Measurements from ENCODE around the gene JAKMIP1. TPM values are rescaled to one million over a fixed set of nuclear protein-coding genes. Genes with fewer than 3 reads are reported as not detected.

The JAKMIP1 gene
- not detected in 2 replicates for total RNA-seq (2021)
- Bru-seq, nascent RNA, result not detected
- BruChase-seq, experiment 1, labeled RNA remaining after a 2-hour chase, result not detected
- not detected for BruChase-seq, experiment 2, labeled RNA remaining after a 6-hour chase
- long read RNA-seq, result 0 reads

DNA sequence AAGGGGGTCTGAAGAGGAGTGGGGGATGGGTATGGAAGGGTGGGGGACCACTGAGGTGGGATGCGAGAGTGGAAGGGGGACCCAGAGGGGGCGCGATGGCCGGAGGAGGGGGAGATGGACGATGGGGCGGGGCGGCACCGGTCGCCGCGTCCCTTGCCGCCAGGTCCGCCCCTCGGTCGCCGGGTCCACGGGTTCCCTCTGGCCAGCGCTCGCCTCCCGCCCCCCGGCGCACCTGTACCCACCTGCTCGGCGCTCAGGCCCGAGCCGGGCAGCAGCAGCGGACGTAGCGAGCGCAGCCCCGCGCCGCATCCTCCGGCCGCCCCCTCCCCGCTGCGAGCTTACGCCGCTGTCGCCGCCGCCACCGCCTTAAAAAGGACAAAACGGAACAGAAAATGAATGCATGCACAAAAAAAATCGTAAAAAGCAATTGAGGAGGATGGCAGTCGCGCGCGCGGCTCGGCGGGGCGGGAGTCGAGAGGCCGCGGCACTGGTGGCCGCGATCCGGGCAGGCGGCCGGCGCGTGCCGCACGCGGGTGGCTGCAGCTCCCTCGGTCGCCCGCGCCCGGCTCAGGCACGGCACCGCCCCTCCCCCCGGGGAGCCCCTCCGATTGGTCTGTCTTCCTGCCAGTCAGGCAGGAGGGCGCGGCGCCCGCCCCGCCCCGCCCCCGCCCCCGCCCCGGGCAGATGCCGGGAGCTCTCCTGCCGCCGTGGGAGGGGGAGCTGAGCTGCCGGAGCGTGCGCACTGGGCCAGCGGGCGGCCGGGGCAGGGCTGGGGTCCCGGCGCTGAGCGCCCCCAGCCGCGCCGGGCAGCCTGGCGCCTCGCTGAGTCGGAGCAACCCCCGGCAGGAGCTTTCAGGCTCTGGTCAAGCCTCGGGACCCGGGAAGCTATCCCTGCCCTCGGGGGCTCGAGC, at the start of gene JAKMIP1:
Gene JAKMIP1, minus strand, starts transcription at position 539 of the 911 bp plus-strand sequence. CDS start 87,699 bp downstream, outside the sequence.
- Histone ChIP-seq H3K4me2 (no peak within 1 kb of the TSS), H3K27ac (no peak within 1 kb of the TSS), H2AFZ (no peak within 1 kb of the TSS), H3K4me1 (replicated peaks; ENCODE audit: insufficient read depth) (no peaks in the 10 kb centered on the region), H3K27me3 (ENCODE audit: insufficient read depth, low read depth) (peaks cover 46% of the 10 kb centered on the region), H4K20me1 (ENCODE audit: insufficient read depth) (no peaks in the 10 kb centered on the region), H3K9me3 (ENCODE audit: insufficient read depth, low read depth) (no peaks in the 10 kb centered on the region), H3K79me2 (ENCODE audit: low read depth) (no peaks in the 10 kb centered on the region), H3K36me3 (ENCODE audit: low read depth) (no peaks in the 10 kb centered on the region), H3F3A (ENCODE audit: insufficient read depth, low read depth) (no peaks in the 10 kb centered on the region), H3K9me2 (ENCODE audit: insufficient read depth) (no peaks in the 10 kb centered on the region), H3K4me3 (no peak within 1 kb of the TSS)
- TF ChIP-seq, protein P1, sequence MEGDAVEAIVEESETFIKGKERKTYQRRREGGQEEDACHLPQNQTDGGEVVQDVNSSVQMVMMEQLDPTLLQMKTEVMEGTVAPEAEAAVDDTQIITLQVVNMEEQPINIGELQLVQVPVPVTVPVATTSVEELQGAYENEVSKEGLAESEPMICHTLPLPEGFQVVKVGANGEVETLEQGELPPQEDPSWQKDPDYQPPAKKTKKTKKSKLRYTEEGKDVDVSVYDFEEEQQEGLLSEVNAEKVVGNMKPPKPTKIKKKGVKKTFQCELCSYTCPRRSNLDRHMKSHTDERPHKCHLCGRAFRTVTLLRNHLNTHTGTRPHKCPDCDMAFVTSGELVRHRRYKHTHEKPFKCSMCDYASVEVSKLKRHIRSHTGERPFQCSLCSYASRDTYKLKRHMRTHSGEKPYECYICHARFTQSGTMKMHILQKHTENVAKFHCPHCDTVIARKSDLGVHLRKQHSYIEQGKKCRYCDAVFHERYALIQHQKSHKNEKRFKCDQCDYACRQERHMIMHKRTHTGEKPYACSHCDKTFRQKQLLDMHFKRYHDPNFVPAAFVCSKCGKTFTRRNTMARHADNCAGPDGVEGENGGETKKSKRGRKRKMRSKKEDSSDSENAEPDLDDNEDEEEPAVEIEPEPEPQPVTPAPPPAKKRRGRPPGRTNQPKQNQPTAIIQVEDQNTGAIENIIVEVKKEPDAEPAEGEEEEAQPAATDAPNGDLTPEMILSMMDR (conservative IDR thresholded peaks at IDR 0.05), result no peak
- TF ChIP-seq EZH2 (IDR thresholded peaks at IDR 0.05; ENCODE audit: low read depth), result no peak
- CTCF ChIA-PET, result interaction anchor here (0.6 kb wide), 2 partner anchors 19 to 132 kb away, joined by 4 to 8 read pairs; no protein-coding TSS in a partner anchor
- intact Hi-C loops (cut with micrococcal nuclease; ENCODE audit: unreplicated experiment), result no loop called here
- DNase-seq, result peak in 1 of 2 experiments; percentile 70
- no TSS peak for BruUV-seq (replicated peaks)
- POLR2A ChIA-PET (ENCODE audit: unreplicated experiment), result interaction anchor here (0.7 kb wide), 1 partner anchor 295 kb away, joined by 6 read pairs; no protein-coding TSS in a partner anchor

DNA sequence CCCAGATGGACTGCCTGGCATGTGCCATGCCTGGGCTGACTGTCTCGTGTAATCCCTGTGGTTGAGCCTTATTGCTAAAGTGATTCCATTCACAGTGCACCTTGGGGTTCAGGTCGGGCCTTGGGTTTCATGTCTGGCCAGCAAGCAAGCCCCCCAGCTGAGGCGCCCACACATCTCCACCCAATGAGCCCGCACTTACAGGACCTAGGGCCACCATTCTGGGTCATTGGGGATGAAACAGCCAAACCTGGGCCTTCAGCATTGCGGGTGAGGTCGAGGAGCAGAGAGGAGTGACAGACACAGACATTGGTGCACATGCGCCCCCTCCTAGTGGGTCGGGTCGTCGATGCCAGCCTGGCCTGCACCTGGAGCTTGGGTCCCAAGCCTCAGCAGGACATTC, 48.0 kb upstream of the JAKMIP1 start:
- intact Hi-C loops (cut with micrococcal nuclease; ENCODE audit: unreplicated experiment), result no loop called here
- ChIA-PET CTCF (no interaction called here), POLR2A (ENCODE audit: unreplicated experiment) (no interaction called here)
- Histone ChIP-seq H3K9me2 (ENCODE audit: insufficient read depth) (no peaks in the 10 kb centered on the region), H3K4me1 (replicated peaks; ENCODE audit: insufficient read depth) (no peaks in the 10 kb centered on the region), H2AFZ (no peak overlapping the region), H3K4me2 (no peak overlapping the region), H3F3A (ENCODE audit: insufficient read depth, low read depth) (no peaks in the 10 kb centered on the region), H3K27ac (no peak overlapping the region), H3K79me2 (ENCODE audit: low read depth) (no peaks in the 10 kb centered on the region), H3K27me3 (ENCODE audit: insufficient read depth, low read depth) (peaks cover 24% of the 10 kb centered on the region; the same call in 1 of the 2 replicates), H3K4me3 (no peak overlapping the region), H4K20me1 (ENCODE audit: insufficient read depth) (no peaks in the 10 kb centered on the region), H3K9me3 (ENCODE audit: insufficient read depth, low read depth) (no peaks in the 10 kb centered on the region), H3K36me3 (ENCODE audit: low read depth) (no peaks in the 10 kb centered on the region)
- BruUV-seq (replicated peaks), result no TSS peak
- TF ChIP-seq EZH2 (IDR thresholded peaks at IDR 0.05; ENCODE audit: low read depth), result no peak
- TF ChIP-seq, protein P1 (conservative IDR thresholded peaks at IDR 0.05), result no peak
- DNase-seq, result no peak

DNA sequence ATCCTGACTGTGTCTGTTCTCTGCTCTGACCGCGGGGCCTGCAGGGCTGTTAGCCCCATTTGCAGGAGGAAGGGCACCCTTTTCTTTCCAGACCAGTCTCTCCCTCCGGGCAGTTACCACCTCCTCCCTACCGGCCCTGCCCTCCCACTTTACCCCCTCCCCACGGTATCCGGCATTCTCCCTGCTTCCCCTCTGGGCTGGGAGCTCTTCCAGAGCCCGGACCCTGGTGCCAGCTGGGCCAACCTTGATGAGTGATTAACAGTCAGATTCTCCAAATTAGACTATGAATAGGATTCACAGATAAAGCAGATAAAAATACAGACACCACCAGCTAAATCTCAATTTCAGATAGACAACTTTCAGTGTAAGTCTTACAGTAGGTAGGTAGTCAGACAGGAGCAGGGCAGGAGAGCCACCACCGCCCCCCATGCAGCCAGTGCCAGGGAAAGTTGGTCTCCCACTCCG, 45.9 kb upstream of the JAKMIP1 start:
- H3K27me3 ChIP-seq (ENCODE audit: insufficient read depth, low read depth), result peaks cover 40% of the 10 kb centered on the region; the same call in 1 of the 2 replicates
- ChIA-PET CTCF (no interaction called here), POLR2A (ENCODE audit: unreplicated experiment) (no interaction called here)
- H3K79me2 ChIP-seq (ENCODE audit: low read depth), result no peaks in the 10 kb centered on the region
- H3K4me2 ChIP-seq, result no peak overlapping the region
- H3K36me3 ChIP-seq (ENCODE audit: low read depth), result no peaks in the 10 kb centered on the region
- no peak overlapping the region for H2AFZ ChIP-seq
- H3K4me3 ChIP-seq, result no peak overlapping the region
- no peak for DNase-seq
- no peaks in the 10 kb centered on the region for H3K9me3 ChIP-seq (ENCODE audit: insufficient read depth, low read depth)
- no peak overlapping the region for H3K27ac ChIP-seq
- no peaks in the 10 kb centered on the region for H3K9me2 ChIP-seq (ENCODE audit: insufficient read depth)
- intact Hi-C loops (cut with micrococcal nuclease; ENCODE audit: unreplicated experiment), result no loop called here
- no peaks in the 10 kb centered on the region for H4K20me1 ChIP-seq (ENCODE audit: insufficient read depth)
- H3K4me1 ChIP-seq (replicated peaks; ENCODE audit: insufficient read depth), result no peaks in the 10 kb centered on the region
- TF ChIP-seq, protein P1 (conservative IDR thresholded peaks at IDR 0.05), result no peak
- no peaks in the 10 kb centered on the region for H3F3A ChIP-seq (ENCODE audit: insufficient read depth, low read depth)
- BruUV-seq (replicated peaks), result no TSS peak

Data from PC-9 (cell line).